HT-29 (cell line): ENCODE results near the gene DYNC1LI2. TPM values are rescaled to one million over a fixed set of nuclear protein-coding genes. Genes with fewer than 3 reads are reported as not detected.
"Not testable (repeated sequence)": the region's sequence is repeated elsewhere in the genome, so short reads cannot be mapped to it uniquely, and the experiment has no call there.

ENCODE experiments used
- DNase-seq: peaks from one replicate; pipeline ENCODE4 v3.0.0-alpha.2; 2015; ENCODE audit warnings: low spot score
- total RNA-seq: library from RNA; depleted of rRNA; stranded (reverse); fragments of >200 nt; shearing (Covaris generic); gene quantifications from 2 replicates; pipeline ENCODE4 v1.2.3, GENCODE V29; 2014; rRNA removed

The DYNC1LI2 gene
- 67.3 and 69.2 TPM in 2 replicates for total RNA-seq

DNA sequence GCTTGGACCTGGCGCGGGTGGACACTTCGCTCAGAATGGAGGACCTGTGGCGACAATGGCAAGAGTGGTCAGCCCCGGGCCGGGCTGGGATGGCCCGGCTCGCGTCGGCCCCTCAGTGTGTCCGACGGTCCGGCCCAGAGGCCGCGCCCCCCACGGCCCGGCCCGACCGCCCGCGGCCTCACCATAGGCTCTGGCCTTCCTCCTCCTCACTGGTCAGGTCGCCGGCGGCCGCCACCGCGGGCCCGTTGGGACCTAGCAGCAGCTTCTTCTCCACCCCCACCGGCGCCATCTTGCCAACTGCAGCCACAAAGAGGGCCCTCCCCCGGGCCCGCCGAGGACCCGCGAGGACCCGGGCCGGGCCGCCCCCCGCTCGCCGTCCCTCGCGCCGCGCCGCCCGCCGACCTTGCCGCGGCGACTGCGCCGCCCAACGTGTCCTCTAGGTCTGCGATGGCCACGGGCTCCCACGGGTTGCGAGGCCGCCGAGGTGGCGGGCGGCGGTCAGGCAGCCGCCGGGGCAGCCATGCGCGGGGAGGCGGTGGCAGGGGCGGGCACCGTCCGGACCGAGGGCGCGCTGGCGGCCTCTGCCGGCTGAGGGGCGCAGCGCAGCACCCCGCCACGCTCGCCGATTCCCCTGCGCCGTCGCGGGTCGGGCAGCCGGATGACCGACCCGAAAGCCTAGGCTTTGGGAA, at the start of gene DYNC1LI2:
DYNC1LI2 (minus strand) TSS at position 307 of the 689 bp plus-strand sequence; CDS start at position 289, 18 bp downstream.
- DNase-seq: peak; percentile 80

DNA sequence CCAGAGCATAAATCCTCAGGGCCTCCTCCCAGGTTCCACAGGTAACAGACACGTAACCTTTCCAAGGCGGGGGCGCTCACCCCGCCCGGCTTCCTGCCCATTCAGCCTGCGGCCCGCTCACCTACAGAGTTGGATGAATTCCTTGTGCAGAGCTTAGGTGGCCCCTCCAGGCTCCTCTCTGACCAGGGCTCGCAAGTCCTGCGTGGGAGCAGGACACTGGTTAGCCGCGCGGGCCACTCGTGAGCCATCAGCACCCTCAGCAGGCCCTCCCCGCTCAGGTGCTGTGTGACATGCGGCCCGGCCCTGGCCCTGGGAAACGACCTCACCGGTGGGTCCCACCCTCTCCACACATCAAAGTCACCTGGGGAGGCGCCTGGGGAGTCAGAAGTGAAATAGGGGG, 49.4 kb upstream of the DYNC1LI2 start:
- no peak for DNase-seq

GRCh38 chr16:66798161-66798560, 46.8 kb upstream of the DYNC1LI2 start:
- DNase-seq: no peak

GRCh38 chr16:66793984-66794383, 42.6 kb upstream of the DYNC1LI2 start:
- DNase-seq: not testable (repeated sequence)

- no peak for DNase-seq
Observed at GRCh38 chr16:66790130-66790733, 38.8 kb upstream of the DYNC1LI2 start.

GRCh38 chr16:66787427-66787826, 36.0 kb upstream of the DYNC1LI2 start:
- no peak for DNase-seq

DNA sequence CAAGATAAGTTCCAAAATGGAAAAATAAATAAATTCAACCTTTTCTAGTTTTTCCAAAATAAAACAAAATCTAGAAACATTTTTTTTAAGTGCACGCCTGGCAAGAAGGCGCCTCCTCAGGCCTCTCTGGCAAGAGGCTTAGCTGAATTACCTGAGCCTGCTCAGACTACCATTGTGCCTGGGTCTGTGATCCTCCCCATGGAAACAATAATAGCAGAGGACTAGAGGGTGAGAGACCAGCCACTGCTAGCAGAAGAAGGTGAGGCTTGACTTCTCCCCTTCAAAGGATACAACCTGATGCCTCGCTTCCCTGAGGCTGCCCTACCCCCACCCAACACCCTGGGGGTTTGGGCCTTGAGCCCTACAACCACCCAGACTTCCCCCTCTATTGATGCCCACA, 35.1 kb upstream of the DYNC1LI2 start:
- DNase-seq: no peak

DNA sequence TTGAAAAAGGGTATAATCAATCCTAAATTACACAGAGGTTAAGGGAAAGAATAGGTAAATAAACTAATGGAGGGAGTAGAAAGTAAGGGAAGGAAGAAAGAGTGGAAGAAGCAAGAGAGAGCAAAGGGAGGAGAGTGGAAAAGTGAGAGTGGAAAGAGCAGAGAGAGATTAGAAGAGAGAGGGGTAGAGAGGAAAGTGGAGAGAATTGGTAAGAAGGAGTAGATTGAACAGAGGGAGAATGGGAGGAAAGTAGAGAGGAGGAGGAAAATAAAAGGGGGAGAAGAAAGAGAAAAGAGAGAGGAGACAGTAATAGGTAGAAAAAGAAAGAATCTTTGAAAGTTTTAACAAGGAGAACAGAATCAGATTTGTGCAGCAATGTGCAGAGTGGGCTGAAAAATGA, 25.0 kb upstream of the DYNC1LI2 start:
- no peak for DNase-seq

- DNase-seq: no peak
Observed at GRCh38 chr16:66774981-66775380, 23.6 kb upstream of the DYNC1LI2 start.

DNA sequence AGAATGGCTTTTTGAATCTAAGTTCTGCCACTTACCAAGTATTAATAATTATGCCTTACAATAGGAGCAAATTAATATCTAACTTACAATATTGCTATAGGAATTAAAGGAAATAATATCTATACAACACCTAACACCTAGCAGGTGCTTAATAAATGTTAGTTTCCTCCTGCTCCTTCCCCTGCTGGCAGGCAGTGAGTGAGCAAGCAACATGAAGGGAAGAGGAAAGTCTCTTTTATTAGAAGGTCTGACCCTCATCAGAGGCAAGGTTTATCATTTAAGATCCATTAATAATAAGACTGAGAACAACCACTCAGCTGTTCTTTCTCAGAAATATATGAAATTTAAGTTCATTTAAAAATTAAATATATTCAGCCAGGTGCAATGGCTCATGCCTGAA, 6.7 kb upstream of the DYNC1LI2 start:
- no peak for DNase-seq

GRCh38 chr16:66754819-66755218, 3.4 kb upstream of the DYNC1LI2 start:
- no peak for DNase-seq

DNA sequence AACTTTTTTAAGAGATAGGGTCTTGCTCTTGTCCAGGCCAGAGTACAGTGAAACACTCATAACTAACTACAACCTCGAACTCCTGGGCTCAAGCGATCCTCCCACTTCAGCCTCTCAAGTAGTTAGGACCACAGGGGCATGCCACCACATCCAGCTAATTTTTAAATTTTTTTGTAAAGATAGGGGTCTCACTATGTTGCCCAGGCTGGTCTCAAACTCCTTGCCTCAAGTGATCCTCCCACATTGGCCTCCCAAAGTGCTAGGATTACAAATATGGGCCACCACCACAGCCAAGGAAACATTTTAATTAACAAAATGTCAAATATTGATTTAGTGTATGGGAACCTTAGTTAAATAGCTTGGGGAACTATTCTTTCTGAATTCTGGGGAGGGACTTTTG, 2.8 kb upstream of the DYNC1LI2 start:
- DNase-seq: no peak

DNA sequence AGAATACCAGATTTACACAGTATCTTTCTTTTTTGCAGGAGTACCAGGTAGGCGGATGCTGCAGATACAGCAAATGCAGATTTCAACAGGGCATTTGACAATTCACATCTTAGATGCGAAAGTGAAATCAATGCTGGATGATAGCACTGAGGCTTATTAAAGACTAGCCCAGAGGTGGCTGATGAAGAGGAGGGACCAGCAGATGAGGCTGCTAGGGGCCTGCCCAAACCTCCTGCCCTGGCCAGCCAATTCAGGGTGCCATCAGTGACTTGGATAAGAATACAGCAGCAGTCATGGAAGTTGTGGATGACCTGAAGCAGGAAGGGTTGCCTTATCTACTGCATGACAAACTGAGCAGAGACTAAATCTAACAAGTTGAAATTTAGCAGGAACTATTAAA, 1.5 kb upstream of the DYNC1LI2 start:
- DNase-seq: no peak

- DNase-seq: no peak
Observed at GRCh38 chr16:66752379-66752778, 970 bp upstream of the DYNC1LI2 start.

- no peak for DNase-seq
Observed at GRCh38 chr16:66751992-66752322, 548 bp upstream of the DYNC1LI2 start.

DNA sequence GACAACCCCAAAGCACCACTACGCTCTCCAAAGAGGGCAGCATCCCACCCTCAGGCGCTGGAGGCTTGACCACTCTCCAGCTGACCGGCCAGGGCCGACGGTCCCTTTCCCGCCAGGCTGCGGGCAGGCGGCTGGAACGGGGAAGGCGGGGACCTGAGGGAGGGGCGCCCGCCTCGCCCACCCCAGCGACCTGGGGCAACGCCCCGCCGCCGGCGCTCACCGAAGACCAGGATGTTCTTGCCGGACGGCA, 431 bp downstream of the DYNC1LI2 start:
- DNase-seq: no peak

- no peak for DNase-seq
Observed at GRCh38 chr16:66750279-66751052, 943 bp downstream of the DYNC1LI2 start.

GRCh38 chr16:66746682-66747081, 4.7 kb downstream of the DYNC1LI2 start:
- DNase-seq: no peak

DNA sequence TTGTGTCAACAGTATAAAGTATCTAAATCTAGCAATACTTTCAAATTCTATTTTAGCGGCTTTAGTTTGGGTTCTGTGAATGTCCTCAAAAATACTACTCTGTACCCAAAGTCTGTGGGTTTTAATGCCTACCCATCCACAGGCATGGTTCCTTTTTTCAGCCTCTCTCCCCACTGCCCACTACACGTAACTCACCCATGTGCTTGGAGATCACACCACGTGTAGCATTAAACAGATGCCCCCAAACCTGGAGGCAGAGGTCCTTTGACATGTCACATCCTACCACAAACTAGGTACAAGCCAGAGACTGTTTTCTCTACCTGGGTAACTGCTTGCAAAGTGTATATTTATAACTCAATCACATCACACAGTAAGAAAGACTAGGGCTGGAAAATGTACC, 5.4 kb downstream of the DYNC1LI2 start:
- DNase-seq: no peak

DNA sequence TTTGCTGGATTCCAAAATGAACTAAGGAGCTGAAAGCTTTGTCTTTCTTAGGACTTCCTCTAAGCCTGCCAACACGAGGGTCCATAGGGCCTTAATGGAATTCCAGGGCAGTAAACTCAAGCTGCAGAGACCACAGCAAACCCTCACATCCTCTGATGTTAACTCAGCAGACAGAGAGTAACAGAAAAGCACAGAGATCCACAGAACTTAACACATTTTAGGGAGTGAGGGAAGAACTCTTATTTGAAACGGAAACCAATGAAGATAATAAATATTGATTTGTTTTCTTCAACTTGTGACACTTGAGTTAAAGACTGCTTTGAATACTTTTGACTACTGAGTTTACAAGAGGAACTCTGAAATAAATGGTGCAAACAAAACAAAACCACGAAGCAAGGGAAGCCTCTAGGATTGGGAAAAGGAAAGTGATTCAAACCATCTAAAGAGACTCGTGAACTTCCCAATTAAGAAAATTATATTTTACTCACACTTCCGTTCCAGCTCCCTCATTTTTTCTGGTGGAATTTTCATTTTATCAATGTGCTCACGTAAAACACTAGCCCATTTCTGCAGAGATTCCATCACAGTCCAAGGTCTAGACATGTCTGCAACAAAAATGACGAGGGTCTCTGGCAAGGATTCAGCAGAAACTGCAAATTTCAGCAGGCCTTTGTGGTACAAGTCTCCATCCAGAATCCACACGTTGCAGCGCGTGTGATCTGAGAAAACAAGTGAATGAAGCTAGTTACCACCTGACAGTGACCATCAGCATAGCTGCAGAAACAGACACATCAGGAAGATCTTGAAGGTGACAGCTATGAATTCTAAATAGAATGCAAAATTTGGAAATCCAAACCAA, 9.2 kb downstream of the DYNC1LI2 start:
- no peak for DNase-seq

GRCh38 chr16:66741169-66741900, 10.1 kb downstream of the DYNC1LI2 start:
- DNase-seq: peak; percentile 51
